Mucosa of descending colon (tissue), 3 donors: ENCODE data around the gene GRAMD1C. TPM values are rescaled to one million over a fixed set of nuclear protein-coding genes. Genes with fewer than 3 reads are reported as not detected.

ENCODE experiments used
- ATAC-seq: fragments of 200-7000 bp; cut with Tn5 transposase; one replicate; pipeline ENCODE4 v1.9.1; 2020; ENCODE audit warnings: mild to moderate bottlenecking, moderate library complexity
- DNase-seq, 3 donors: peaks; one replicate each; pipeline ENCODE4 v3.0.0-alpha.2; 2020
- H3K36me3 ChIP-seq: fragments of 200-600 bp; one replicate; pipeline ENCODE4 v1.8.0; 2021; ENCODE audit warnings: low read depth, mild to moderate bottlenecking
- H3K4me1 ChIP-seq: fragments of 200-600 bp; one replicate; pipeline ENCODE4 v1.8.0; 2021; ENCODE audit warnings: low read depth, mild to moderate bottlenecking
- H3K4me3 ChIP-seq: fragments of 200-600 bp; one replicate; pipeline ENCODE4 v1.8.0; 2021; ENCODE audit warnings: mild to moderate bottlenecking
- H3K9me3 ChIP-seq: fragments of 200-600 bp; one replicate; pipeline ENCODE4 v1.8.0; 2021; ENCODE audit warnings: mild to moderate bottlenecking
- intact Hi-C, 2 donors: fragments of 100-400 bp; cut with DNase I in 1 of 2; cut with micrococcal nuclease in 1 of 2; formaldehyde crosslinking; loops; one replicate each; pipeline versions ENCODE4 v1.11.0 to v1.11.1; 2022; cut with DNase I, micrococcal nuclease
- total RNA-seq, 3 donors: library from RNA; stranded (reverse); fragmentation: NEBNext Ultra II Directional in 2 of 3; extraction: Animal tissue kit (Norgen Biotek cat#: 25700) in 2 of 3; gene quantifications; one replicate each; pipeline versions ENCODE4 v1.2.1 to v1.2.4, GENCODE V29; 2021 to 2023
- TF ChIP-seq, protein P1 (sequence below): fragments of 200-600 bp; IDR thresholded peaks from one replicate; pipeline ENCODE4 v1.8.0; 2022; ENCODE audit warnings: antibody characterized with exemption, mild to moderate bottlenecking
- donor health status: DM: no; HTN: no; CAD: no; lungs with moderate emphysema.
- donor health status: DM: no; HTN: no; CAD: no.
- donor health status: DM: no; HTN: yes; CAD: no.

Gene GRAMD1C
- total RNA-seq, 3 donors from 2014 or later: 5.7 to 19.5 (median 8.6) TPM

DNA sequence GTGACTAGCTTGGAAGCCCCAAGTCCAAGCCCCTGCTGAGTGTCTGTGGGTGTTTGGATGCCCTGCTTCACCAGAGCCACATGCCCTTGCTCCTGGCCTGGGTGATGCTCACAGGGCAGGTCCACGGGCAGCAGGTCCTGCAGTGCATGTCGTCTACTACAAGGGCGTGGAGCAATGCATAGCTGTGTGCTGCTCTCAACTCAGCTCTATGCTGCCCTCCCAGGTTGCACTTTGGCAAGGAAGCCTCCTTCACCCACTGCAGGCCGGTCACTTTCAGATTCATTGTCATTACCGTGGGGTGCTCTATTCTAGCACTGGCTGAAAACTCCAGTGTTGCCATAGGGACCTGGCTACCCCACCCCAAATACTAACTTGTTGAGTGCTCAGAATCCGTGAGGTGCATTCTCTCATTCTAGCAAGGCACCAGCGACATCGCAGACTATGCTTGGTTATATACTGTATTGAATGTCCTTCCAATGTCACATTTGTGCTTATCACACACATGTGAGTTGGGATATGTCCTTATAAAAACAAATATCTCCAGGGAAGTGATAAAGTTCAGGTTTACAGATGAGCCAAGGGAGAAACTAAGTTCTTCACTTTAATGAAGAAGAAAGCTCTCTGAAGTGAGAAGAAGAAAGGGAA is 51.8 kb downstream of the GRAMD1C start:
- ATAC-seq: peak; percentile 98
- TF ChIP-seq, protein P1, sequence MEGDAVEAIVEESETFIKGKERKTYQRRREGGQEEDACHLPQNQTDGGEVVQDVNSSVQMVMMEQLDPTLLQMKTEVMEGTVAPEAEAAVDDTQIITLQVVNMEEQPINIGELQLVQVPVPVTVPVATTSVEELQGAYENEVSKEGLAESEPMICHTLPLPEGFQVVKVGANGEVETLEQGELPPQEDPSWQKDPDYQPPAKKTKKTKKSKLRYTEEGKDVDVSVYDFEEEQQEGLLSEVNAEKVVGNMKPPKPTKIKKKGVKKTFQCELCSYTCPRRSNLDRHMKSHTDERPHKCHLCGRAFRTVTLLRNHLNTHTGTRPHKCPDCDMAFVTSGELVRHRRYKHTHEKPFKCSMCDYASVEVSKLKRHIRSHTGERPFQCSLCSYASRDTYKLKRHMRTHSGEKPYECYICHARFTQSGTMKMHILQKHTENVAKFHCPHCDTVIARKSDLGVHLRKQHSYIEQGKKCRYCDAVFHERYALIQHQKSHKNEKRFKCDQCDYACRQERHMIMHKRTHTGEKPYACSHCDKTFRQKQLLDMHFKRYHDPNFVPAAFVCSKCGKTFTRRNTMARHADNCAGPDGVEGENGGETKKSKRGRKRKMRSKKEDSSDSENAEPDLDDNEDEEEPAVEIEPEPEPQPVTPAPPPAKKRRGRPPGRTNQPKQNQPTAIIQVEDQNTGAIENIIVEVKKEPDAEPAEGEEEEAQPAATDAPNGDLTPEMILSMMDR: no peak
- H3K4me1 ChIP-seq: no peaks in the 10 kb centered on the region
- no peaks in the 10 kb centered on the region for H3K9me3 ChIP-seq
- intact Hi-C loops: no loop called here
- peak in 2 of 3 donors; percentile 56 to 59 for DNase-seq
- H3K36me3 ChIP-seq: no peaks in the 10 kb centered on the region
- no peak overlapping the region for H3K4me3 ChIP-seq

DNA sequence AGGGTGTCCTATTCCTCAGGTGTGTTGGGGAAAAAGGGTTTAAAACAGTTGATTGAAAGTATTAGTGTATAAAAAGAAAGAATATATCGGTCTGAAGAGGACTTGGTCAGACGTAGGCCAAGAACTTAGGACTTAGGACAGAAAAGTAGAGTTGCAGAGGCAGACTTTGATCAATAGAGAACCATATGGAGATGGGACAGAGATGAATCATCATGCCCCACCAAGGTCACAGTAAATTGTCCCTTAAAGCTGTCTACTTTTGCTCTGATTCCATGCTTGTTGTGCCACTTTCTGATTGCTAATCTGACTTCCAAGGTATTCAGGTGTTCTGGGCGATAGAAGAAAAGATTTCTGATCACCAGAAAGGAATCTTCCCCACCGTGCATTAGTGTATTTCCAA is 56.3 kb downstream of the GRAMD1C start:
- H3K4me1 ChIP-seq: no peaks in the 10 kb centered on the region
- H3K9me3 ChIP-seq: no peaks in the 10 kb centered on the region
- no peak for DNase-seq
- intact Hi-C loops: no loop called here
- no peaks in the 10 kb centered on the region for H3K36me3 ChIP-seq
- TF ChIP-seq, protein P1: no peak
- ATAC-seq: no peak
- no peak overlapping the region for H3K4me3 ChIP-seq

DNA sequence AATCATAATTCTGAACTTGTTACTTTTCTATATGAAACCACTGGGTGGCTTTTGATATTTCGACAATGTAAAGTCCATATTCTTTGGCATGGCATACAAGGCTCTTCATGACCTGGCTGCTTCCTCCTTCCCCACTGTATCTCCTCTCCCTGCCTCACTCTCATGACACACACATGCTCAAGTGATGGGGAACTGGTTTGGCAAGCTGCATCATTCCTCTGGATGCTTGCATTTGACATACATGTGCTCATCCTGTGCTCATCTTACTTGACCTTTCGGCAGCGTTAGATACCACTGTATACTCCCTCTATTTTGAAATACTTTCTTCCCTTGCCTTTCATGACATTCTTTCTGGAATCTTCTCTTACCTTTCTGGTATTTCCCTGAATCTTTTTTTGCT is 57.4 kb downstream of the GRAMD1C start:
- TF ChIP-seq, protein P1: no peak
- ATAC-seq: no peak
- no peaks in the 10 kb centered on the region for H3K36me3 ChIP-seq
- intact Hi-C loops: no loop called here
- DNase-seq: no peak
- H3K4me1 ChIP-seq: no peaks in the 10 kb centered on the region
- H3K9me3 ChIP-seq: no peaks in the 10 kb centered on the region
- no peak overlapping the region for H3K4me3 ChIP-seq

DNA sequence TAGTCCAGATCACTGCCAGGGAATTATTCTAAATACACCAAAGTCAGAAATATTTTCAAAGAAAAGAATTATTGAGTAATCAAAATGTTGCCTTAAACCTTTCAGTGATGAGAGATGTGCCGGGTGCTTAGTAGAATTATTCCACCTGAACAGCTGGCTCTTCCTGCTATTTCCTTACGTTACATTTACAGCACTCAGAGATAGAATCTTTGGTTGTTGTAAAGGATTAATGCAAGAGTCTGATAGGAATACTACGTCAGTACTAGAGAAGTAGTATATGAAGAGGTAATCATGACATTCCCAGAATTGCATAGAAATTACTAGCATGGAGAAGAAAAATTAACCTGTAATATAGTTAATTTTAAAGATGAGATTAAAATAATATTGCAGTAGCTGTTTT is 58.3 kb downstream of the GRAMD1C start:
- no peak for ATAC-seq

DNA sequence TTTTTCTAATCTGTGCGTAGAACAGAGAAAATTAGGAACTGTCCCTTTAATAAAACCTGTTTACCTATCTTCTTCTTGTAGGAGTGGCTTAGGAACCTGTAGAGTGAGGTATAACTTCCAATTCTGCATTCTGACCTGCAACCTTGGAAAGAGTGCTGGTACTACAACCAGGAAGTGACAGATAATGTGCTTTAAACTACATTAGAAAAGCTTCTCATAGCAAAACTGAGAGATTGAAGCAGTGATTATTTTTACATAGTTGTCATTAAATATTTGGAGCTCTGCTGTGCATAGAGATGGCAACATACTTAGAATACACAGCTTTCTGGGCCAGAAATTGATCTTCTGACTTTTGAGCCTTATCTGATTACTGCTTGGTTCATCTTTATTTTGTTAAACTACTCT is 58.8 kb downstream of the GRAMD1C start:
- TF ChIP-seq, protein P1: no peak
- intact Hi-C loops: no loop called here
- Histone ChIP-seq H3K36me3 (no peaks in the 10 kb centered on the region), H3K4me1 (no peaks in the 10 kb centered on the region), H3K4me3 (no peak overlapping the region), H3K9me3 (no peaks in the 10 kb centered on the region)
- DNase-seq (peak in 1 of 3 donors; percentile 65), ATAC-seq (peak; percentile 99)

More for the DNA sequence above, 58.3 kb downstream of the GRAMD1C start:
- H3K9me3 ChIP-seq: no peaks in the 10 kb centered on the region
- no peaks in the 10 kb centered on the region for H3K4me1 ChIP-seq
- DNase-seq: no peak
- no peaks in the 10 kb centered on the region for H3K36me3 ChIP-seq
- H3K4me3 ChIP-seq: no peak overlapping the region
- intact Hi-C loops: no loop called here
- TF ChIP-seq, protein P1: no peak

DNA sequence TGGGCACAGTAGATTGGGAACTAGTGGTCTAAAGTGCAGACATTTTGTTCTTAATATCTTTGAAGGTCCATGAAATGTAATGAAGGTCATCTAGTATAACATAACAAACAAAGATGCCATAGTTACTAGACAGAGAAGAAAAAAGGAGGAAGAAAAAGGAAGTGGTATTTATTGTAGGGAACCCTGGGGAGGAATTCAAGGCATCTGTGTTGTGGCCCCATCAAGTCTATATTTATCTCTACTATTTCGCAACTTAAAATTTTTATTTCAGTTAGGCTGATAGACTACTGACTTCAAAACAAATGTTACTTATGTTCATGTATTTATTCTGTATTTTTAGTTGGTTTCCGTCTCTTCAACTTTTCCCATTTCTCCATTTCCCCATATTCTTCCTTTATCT is 60.3 kb downstream of the GRAMD1C start:
- H3K4me1 ChIP-seq: no peaks in the 10 kb centered on the region
- no peaks in the 10 kb centered on the region for H3K36me3 ChIP-seq
- H3K4me3 ChIP-seq: no peak overlapping the region
- intact Hi-C loops: no loop called here
- TF ChIP-seq, protein P1: no peak
- ATAC-seq (no peak), DNase-seq (no peak)
- H3K9me3 ChIP-seq: no peaks in the 10 kb centered on the region
